ACC112 (cell line): Measurements from ENCODE around the gene RGL3.
"Not testable (repeated sequence)": the region's sequence is repeated elsewhere in the genome, so short reads cannot be mapped to it uniquely, and the experiment has no call there.

ENCODE experiments used
- H2AFZ ChIP-seq: fragments of 200-600 bp; sonication (generic); one replicate; pipeline ENCODE4 v1.6.0; 2017; ENCODE audit warnings: antibody characterized with exemption, low read length; ENCODE audit not compliant: unreplicated experiment
- H3K27ac ChIP-seq: fragments of 200-600 bp; sonication (generic); 2 replicates; pipeline ENCODE4 v1.5.1; 2014; ENCODE audit warnings: low read depth, mild to moderate bottlenecking, antibody characterized with exemption, low read length, moderate library complexity
- H3K27me3 ChIP-seq: fragments of 200-600 bp; sonication (generic); 2 replicates; pipeline ENCODE4 v1.6.1; 2014; ENCODE audit warnings: mild to moderate bottlenecking, antibody characterized with exemption, low read length, moderate library complexity, mixed read lengths; ENCODE audit not compliant: insufficient read depth
- H3K36me3 ChIP-seq: fragments of 200-600 bp; sonication (generic); 2 replicates; pipeline ENCODE4 v1.6.1; 2016; ENCODE audit warnings: mild to moderate bottlenecking, antibody characterized with exemption, low read length, moderate library complexity, mixed read lengths; ENCODE audit not compliant: insufficient read depth
- H3K4me1 ChIP-seq: fragments of 200-600 bp; sonication (generic); one replicate; pipeline ENCODE4 v1.6.1; 2016; ENCODE audit warnings: low read length, mixed read lengths; ENCODE audit not compliant: insufficient read depth, unreplicated experiment, control insufficient read depth
- H3K4me3 ChIP-seq: fragments of 200-600 bp; sonication (generic); 2 replicates; pipeline ENCODE4 v1.5.1; 2014; ENCODE audit warnings: mild to moderate bottlenecking, low read depth, low read length
- H3K79me2 ChIP-seq: fragments of 200-600 bp; sonication (generic); one replicate; pipeline ENCODE4 v1.6.0; 2016; ENCODE audit warnings: low read length; ENCODE audit not compliant: control insufficient read depth, unreplicated experiment, insufficient read depth

The RGL3 gene

GRCh38 chr19:11457115-11457514, 38.0 kb upstream of the RGL3 start:
- no peak overlapping the region for H3K27ac ChIP-seq
- no peaks in the 10 kb centered on the region for H3K4me1 ChIP-seq
- no peaks in the 10 kb centered on the region for H3K36me3 ChIP-seq
- no peaks in the 10 kb centered on the region for H3K79me2 ChIP-seq
- no peak overlapping the region for H3K4me3 ChIP-seq
- no peak overlapping the region for H2AFZ ChIP-seq
- no peaks in the 10 kb centered on the region for H3K27me3 ChIP-seq

GRCh38 chr19:11456659-11457058, 37.5 kb upstream of the RGL3 start:
- no peaks in the 10 kb centered on the region for H3K27me3 ChIP-seq
- H3K4me1 ChIP-seq, result no peaks in the 10 kb centered on the region
- no peak overlapping the region for H3K27ac ChIP-seq
- H3K36me3 ChIP-seq, result no peaks in the 10 kb centered on the region
- H2AFZ ChIP-seq, result no peak overlapping the region
- no peaks in the 10 kb centered on the region for H3K79me2 ChIP-seq
- H3K4me3 ChIP-seq, result no peak overlapping the region

GRCh38 chr19:11455233-11455554, 36.1 kb upstream of the RGL3 start:
- H3K79me2 ChIP-seq, H2AFZ ChIP-seq, H3K4me3 ChIP-seq, H3K36me3 ChIP-seq, H3K27ac ChIP-seq, H3K4me1 ChIP-seq, H3K27me3 ChIP-seq: not testable (repeated sequence)

- H3K27ac ChIP-seq, result no peak overlapping the region
- H3K4me3 ChIP-seq, result no peak overlapping the region
- no peaks in the 10 kb centered on the region for H3K27me3 ChIP-seq
- H3K36me3 ChIP-seq, result no peaks in the 10 kb centered on the region
- H2AFZ ChIP-seq, result no peak overlapping the region
- no peaks in the 10 kb centered on the region for H3K4me1 ChIP-seq
- H3K79me2 ChIP-seq, result no peaks in the 10 kb centered on the region
Observed at GRCh38 chr19:11453468-11454341, 34.6 kb upstream of the RGL3 start.

GRCh38 chr19:11452620-11453310, 33.7 kb upstream of the RGL3 start:
- Histone ChIP-seq H2AFZ (no peak overlapping the region), H3K79me2 (no peaks in the 10 kb centered on the region), H3K4me1 (no peaks in the 10 kb centered on the region), H3K27ac (no peak overlapping the region), H3K4me3 (no peak overlapping the region), H3K27me3 (no peaks in the 10 kb centered on the region), H3K36me3 (no peaks in the 10 kb centered on the region)

- no peak overlapping the region for H3K4me3 ChIP-seq
- no peaks in the 10 kb centered on the region for H3K36me3 ChIP-seq
- H3K79me2 ChIP-seq, result no peaks in the 10 kb centered on the region
- H2AFZ ChIP-seq, result no peak overlapping the region
- H3K27ac ChIP-seq, result no peak overlapping the region
- H3K27me3 ChIP-seq, result no peaks in the 10 kb centered on the region
- no peaks in the 10 kb centered on the region for H3K4me1 ChIP-seq
Observed at GRCh38 chr19:11451871-11452619, 32.9 kb upstream of the RGL3 start.

- Histone ChIP-seq H3K36me3 (no peaks in the 10 kb centered on the region), H3K4me3 (no peak overlapping the region), H3K4me1 (no peaks in the 10 kb centered on the region), H3K27ac (no peak overlapping the region), H3K27me3 (no peaks in the 10 kb centered on the region), H3K79me2 (no peaks in the 10 kb centered on the region), H2AFZ (no peak overlapping the region)
Observed at GRCh38 chr19:11451327-11451870, 32.3 kb upstream of the RGL3 start.

- Histone ChIP-seq H3K79me2 (no peaks in the 10 kb centered on the region), H2AFZ (no peak overlapping the region), H3K36me3 (no peaks in the 10 kb centered on the region), H3K4me1 (no peaks in the 10 kb centered on the region), H3K27me3 (no peaks in the 10 kb centered on the region), H3K27ac (no peak overlapping the region), H3K4me3 (no peak overlapping the region)
Observed at GRCh38 chr19:11450570-11451326, 31.6 kb upstream of the RGL3 start.

GRCh38 chr19:11448923-11449554, 29.9 kb upstream of the RGL3 start:
- H2AFZ ChIP-seq, result no peak overlapping the region
- no peaks in the 10 kb centered on the region for H3K27me3 ChIP-seq
- no peak overlapping the region for H3K27ac ChIP-seq
- H3K79me2 ChIP-seq, result no peaks in the 10 kb centered on the region
- peaks cover 4% of the 10 kb centered on the region for H3K4me1 ChIP-seq
- no peak overlapping the region for H3K4me3 ChIP-seq
- no peaks in the 10 kb centered on the region for H3K36me3 ChIP-seq

- Histone ChIP-seq H3K36me3 (no peaks in the 10 kb centered on the region), H3K4me3 (no peak overlapping the region), H2AFZ (no peak overlapping the region), H3K4me1 (peaks cover 5% of the 10 kb centered on the region), H3K79me2 (no peaks in the 10 kb centered on the region), H3K27ac (no peak overlapping the region), H3K27me3 (no peaks in the 10 kb centered on the region)
Observed at GRCh38 chr19:11448410-11448809, 29.3 kb upstream of the RGL3 start.
